HG02973 (cell line): ENCODE results near the gene EMILIN3.

Experiments used
- ATAC-seq: cut with Tn5 transposase; IDR thresholded peaks from one replicate; pipeline ENCODE4 v1.9.1; 2021; ENCODE audit warnings: moderate library complexity; ENCODE audit not compliant: unreplicated experiment

The EMILIN3 gene

GRCh38 chr20:41392295-41392694 is 25.7 kb upstream of the EMILIN3 start:
- ATAC-seq = no peak

GRCh38 chr20:41391587-41392001 is 25.0 kb upstream of the EMILIN3 start:
- no peak for ATAC-seq

- ATAC-seq = no peak
These were observed 24.3 kb upstream of the EMILIN3 start for GRCh38 chr20:41390889-41391288.

GRCh38 chr20:41387444-41387851 is 20.8 kb upstream of the EMILIN3 start:
- ATAC-seq = no peak

GRCh38 chr20:41386502-41387427 is 20.1 kb upstream of the EMILIN3 start:
- ATAC-seq = no peak

- ATAC-seq = no peak
These were observed 16.2 kb upstream of the EMILIN3 start for GRCh38 chr20:41382791-41383305.

- no peak for ATAC-seq
These were observed 14.1 kb upstream of the EMILIN3 start for GRCh38 chr20:41380551-41381193.

GRCh38 chr20:41379551-41379950 is 12.9 kb upstream of the EMILIN3 start:
- no peak for ATAC-seq

GRCh38 chr20:41377275-41377674 is 10.7 kb upstream of the EMILIN3 start:
- no peak for ATAC-seq

GRCh38 chr20:41376349-41376748 is 9.7 kb upstream of the EMILIN3 start:
- ATAC-seq = no peak

GRCh38 chr20:41375846-41376245 is 9.2 kb upstream of the EMILIN3 start:
- ATAC-seq = no peak

GRCh38 chr20:41373931-41374920 is 7.6 kb upstream of the EMILIN3 start:
- ATAC-seq = no peak

GRCh38 chr20:41373251-41373783 is 6.7 kb upstream of the EMILIN3 start:
- ATAC-seq = no peak

- ATAC-seq = no peak
These were observed 4.8 kb upstream of the EMILIN3 start for GRCh38 chr20:41371371-41371770.

GRCh38 chr20:41370176-41370575 is 3.6 kb upstream of the EMILIN3 start:
- ATAC-seq = no peak

- no peak for ATAC-seq
These were observed 3.1 kb upstream of the EMILIN3 start for GRCh38 chr20:41369673-41370072.

- no peak for ATAC-seq
These were observed 1.3 kb upstream of the EMILIN3 start for GRCh38 chr20:41367956-41368355.

GRCh38 chr20:41367393-41367695 is 726 bp upstream of the EMILIN3 start:
- no peak for ATAC-seq

GRCh38 chr20:41365777-41366545 is 657 bp downstream of the EMILIN3 start:
- no peak for ATAC-seq
